ENCODE measurements around the gene KRT86. TPM values are rescaled to one million over a fixed set of nuclear protein-coding genes. Genes with fewer than 3 reads are reported as not detected.

The KRT86 gene
- total and polyA plus RNA-seq, 2 of the 8 experiments (the other 6 are each of a cell fraction or from before 2014, with no cell fraction given): 0.12 TPM; not detected in 1

- Histone ChIP-seq H3K79me1 (ENCODE audit: low read depth, low read length) (no peaks in the 10 kb centered on the region), H3K4ac (replicated peaks; ENCODE audit: insufficient read length, low read depth, low read length) (no peak overlapping the region), H3K27ac (ENCODE audit: low read depth, low read length) (no peak overlapping the region), H3K36me3 (ENCODE audit: control insufficient read depth in 2 of 4, insufficient read depth in 4 of 4, low read length in 3 of 4) (no peaks in the 10 kb centered on the region), H3K79me2 (ENCODE audit: control insufficient read depth in 1 of 2, insufficient read depth in 2 of 2, low read length in 2 of 2) (no peaks in the 10 kb centered on the region), H2BK12ac (ENCODE audit: low read depth, low read length) (no peak overlapping the region), H3K4me3 (ENCODE audit: extremely low read depth in 1 of 4, insufficient read depth in 2 of 4, low read depth in 3 of 4, low read length in 4 of 4) (no peak overlapping the region), H3K23me2 (ENCODE audit: low read depth, low read length) (peaks cover 3% of the 10 kb centered on the region; the same call in 1 of the 2 replicates), H3K27me3 (replicated peaks in 1 of 4; ENCODE audit: control insufficient read depth in 3 of 4, extremely low read depth in 1 of 4, insufficient read depth in 3 of 4, low read length in 3 of 4) (peaks cover 14 to 38% (median 34%) of the 10 kb centered on the region in 4 experiments), H2BK20ac (ENCODE audit: low read length) (no peak overlapping the region), H4K91ac (replicated peaks; ENCODE audit: insufficient read length, low read length) (no peak overlapping the region), H3K56ac (replicated peaks; ENCODE audit: insufficient read length, low read depth, low read length) (no peak overlapping the region), H3K9ac (replicated peaks in 1 of 4; ENCODE audit: extremely low read depth in 1 of 4, low read depth in 3 of 4, low read length in 3 of 4) (no peak overlapping the region), H3K14ac (ENCODE audit: insufficient read length) (no peak overlapping the region), H2AFZ (ENCODE audit: low read length) (no peak overlapping the region), H4K8ac (ENCODE audit: extremely low read depth, insufficient read depth, low read length) (no peak overlapping the region), H4K20me1 (replicated peaks in 1 of 2; ENCODE audit: control insufficient read depth in 1 of 2, insufficient read depth in 2 of 2, low read length in 2 of 2) (no peaks in the 10 kb centered on the region), H3K9me3 (ENCODE audit: insufficient read depth in 2 of 2, low read depth in 1 of 2, low read length in 1 of 2) (peaks cover 2 to 7% of the 10 kb centered on the region in 2 experiments; a peak in 2 of 4 replicates), H3K23ac (ENCODE audit: insufficient read length) (no peak overlapping the region), H2BK120ac (replicated peaks; ENCODE audit: low read depth, low read length) (no peak overlapping the region), H3K4me1 (replicated peaks in 1 of 4; ENCODE audit: control insufficient read depth in 3 of 4, insufficient read depth in 4 of 4, low read length in 3 of 4) (peaks cover 0 to 6% (median under 1%) of the 10 kb centered on the region in 4 experiments; a peak in 3 of 7 replicates), H2BK5ac (ENCODE audit: low read depth, low read length) (no peak overlapping the region), H2BK15ac (ENCODE audit: low read length) (no peak overlapping the region), H4K5ac (ENCODE audit: insufficient read length, low read depth, low read length) (no peak overlapping the region), H2AK5ac (ENCODE audit: low read depth, low read length) (no peak overlapping the region), H3K4me2 (ENCODE audit: insufficient read depth in 1 of 2, low read depth in 2 of 2, low read length in 2 of 2) (no peak overlapping the region), H3K18ac (ENCODE audit: extremely low read depth, low read length) (no peak overlapping the region)
- 77% methylated on average over 9 of the region's 9 CpGs; no CpG with 5 or more reads in 1 of the 2 experiments for WGBS, 2 experiments (ENCODE audit: extremely low coverage in 1 of 2, insufficient coverage in 1 of 2, insufficient read length in 1 of 2, insufficient replicate concordance in 2 of 2, low coverage in 1 of 2, low lambda C conversion rate in 2 of 2, missing lambda C conversion rate in 1 of 2)
- no peak for DNase-seq (ENCODE audit: low read depth in 1 of 2, low spot score in 2 of 2)
- POLR2A ChIA-PET (ENCODE audit: partially characterized antibody): interaction anchor here (0.7 to 1.0 kb wide), 2 partner anchors 15 to 28 kb away, joined by 3 read pairs; no protein-coding TSS in a partner anchor
- CTCF ChIA-PET (ENCODE audit: partially characterized antibody): interaction anchor here (0.5 to 12.4 kb wide), 6 partner anchors 11 to 104 kb away, joined by 3 to 105 read pairs (median 4); no protein-coding TSS in a partner anchor
- no peak for TF ChIP-seq TBP (IDR thresholded peaks at IDR 0.05; ENCODE audit: low read depth, low read length)
- TF ChIP-seq KDM1A (IDR thresholded peaks at IDR 0.05; ENCODE audit: borderline replicate concordance, low read length): no peak
- TF ChIP-seq E2F6 (IDR thresholded peaks at IDR 0.05): no peak
- TF ChIP-seq POU5F1 (IDR thresholded peaks at IDR 0.05; ENCODE audit: low read depth, low read length): no peak
- no peak for TF ChIP-seq SP1 (IDR thresholded peaks at IDR 0.05; ENCODE audit: low read depth, low read length)
- no peak for TF ChIP-seq ASH2L (IDR thresholded peaks at IDR 0.05; ENCODE audit: low read length)
- TF ChIP-seq SIN3A (conservative IDR thresholded peaks at IDR 0.05 in 1 of 2, IDR thresholded peaks at IDR 0.05 in 1 of 2; ENCODE audit: low read depth in 1 of 2, low read length in 2 of 2): no peak
- no peak for TF ChIP-seq RBBP5 (IDR thresholded peaks at IDR 0.05; ENCODE audit: borderline replicate concordance, low read depth, low read length)
- FAIRE-seq: no peak
Observed at GRCh38 chr12:52260361-52261207, 13.9 kb upstream of the KRT86 start.
